ENCODE measurements around the gene MTR. TPM values are rescaled to one million over a fixed set of nuclear protein-coding genes. Genes with fewer than 3 reads are reported as not detected.

Gene MTR
- total RNA-seq, 4 donors from 2014 or later = 43.2 to 78.3 (median 47.0) TPM

- TF ChIP-seq CTCF (IDR thresholded peaks at IDR 0.05) (no peak), POLR2A (IDR thresholded peaks at IDR 0.05) (no peak)
- Histone ChIP-seq H3K27me3 (no peaks in the 10 kb centered on the region), H3K9me3 (no peaks in the 10 kb centered on the region), H3K4me3 (replicated peaks in 1 of 3) (no peak overlapping the region), H3K4me1 (no peaks in the 10 kb centered on the region), H3K36me3 (no peaks in the 10 kb centered on the region), H3K27ac (no peak overlapping the region)
- no peak for DNase-seq
- 76 to 80% methylated on average over 16 to 18 of the region's 18 CpGs for WGBS, 2 donors
- intact Hi-C loops (cut with DNase I) = no loop called here
Measured at GRCh38 chr1:236754525-236755210, 40.4 kb upstream of the MTR start.

GRCh38 chr1:236757640-236758039 is 37.5 kb upstream of the MTR start:
- TF ChIP-seq CTCF (IDR thresholded peaks at IDR 0.05) (no peak), POLR2A (IDR thresholded peaks at IDR 0.05) (no peak)
- Histone ChIP-seq H3K36me3 (no peaks in the 10 kb centered on the region), H3K27ac (no peak overlapping the region), H3K4me3 (replicated peaks in 1 of 3) (no peak overlapping the region), H3K9me3 (no peaks in the 10 kb centered on the region), H3K27me3 (no peaks in the 10 kb centered on the region), H3K4me1 (no peaks in the 10 kb centered on the region)
- DNase-seq = no peak
- intact Hi-C loops (cut with DNase I) = no loop called here
- 91 to 93% methylated on average over 2 of the region's 2 CpGs for WGBS, 2 donors

- DNase-seq = no peak
- TF ChIP-seq POLR2A (IDR thresholded peaks at IDR 0.05) (no peak), CTCF (IDR thresholded peaks at IDR 0.05) (peak in 5 of 6 experiments; percentile 49 to 78 (median 72))
- Histone ChIP-seq H3K4me3 (replicated peaks in 1 of 3) (no peak overlapping the region), H3K27ac (no peak overlapping the region), H3K4me1 (no peaks in the 10 kb centered on the region), H3K9me3 (no peaks in the 10 kb centered on the region), H3K27me3 (no peaks in the 10 kb centered on the region), H3K36me3 (no peaks in the 10 kb centered on the region)
- WGBS, 2 donors = 48 to 50% methylated on average over 3 of the region's 3 CpGs
- intact Hi-C loops (cut with DNase I) = no loop called here
Measured at GRCh38 chr1:236759252-236759859, 35.7 kb upstream of the MTR start.

- no peaks in the 10 kb centered on the region for H3K9me3 ChIP-seq
- H3K27me3 ChIP-seq = no peaks in the 10 kb centered on the region
- no peak overlapping the region for H3K4me3 ChIP-seq (replicated peaks in 1 of 3)
- intact Hi-C loops (cut with DNase I) = no loop called here
- H3K36me3 ChIP-seq = no peaks in the 10 kb centered on the region
- H3K4me1 ChIP-seq = no peaks in the 10 kb centered on the region
- no peak overlapping the region for H3K27ac ChIP-seq
- TF ChIP-seq POLR2A (IDR thresholded peaks at IDR 0.05) (no peak), CTCF (IDR thresholded peaks at IDR 0.05) (no peak)
- WGBS, 2 donors = 79% methylated on average over 6 of the region's 6 CpGs
- DNase-seq = no peak
Measured at GRCh38 chr1:236760480-236760879, 34.6 kb upstream of the MTR start.

- DNase-seq = no peak
- 95 to 97% methylated on average over 14 of the region's 14 CpGs for whole genome bisulfite sequencing, 2 donors
- Histone ChIP-seq H3K27ac (no peak overlapping the region), H3K36me3 (no peaks in the 10 kb centered on the region), H3K27me3 (no peaks in the 10 kb centered on the region), H3K4me3 (replicated peaks in 1 of 3) (no peak overlapping the region), H3K4me1 (no peaks in the 10 kb centered on the region), H3K9me3 (no peaks in the 10 kb centered on the region)
- intact Hi-C loops (cut with DNase I) = no loop called here
- TF ChIP-seq CTCF (IDR thresholded peaks at IDR 0.05) (no peak), POLR2A (IDR thresholded peaks at IDR 0.05) (no peak)
Measured at GRCh38 chr1:236760986-236761385, 34.1 kb upstream of the MTR start.

All from thyroid gland (tissue), 4 donors.